SW480 (cell line): ENCODE data around the gene TMEM140.
"Not testable (repeated sequence)": the region's sequence is repeated elsewhere in the genome, so short reads cannot be mapped to it uniquely, and the experiment has no call there.

ENCODE experiments used
- DNase-seq: peaks from one replicate; pipeline ENCODE4 v3.0.0-alpha.2; 2016; ENCODE audit warnings: low spot score

The TMEM140 gene

DNA sequence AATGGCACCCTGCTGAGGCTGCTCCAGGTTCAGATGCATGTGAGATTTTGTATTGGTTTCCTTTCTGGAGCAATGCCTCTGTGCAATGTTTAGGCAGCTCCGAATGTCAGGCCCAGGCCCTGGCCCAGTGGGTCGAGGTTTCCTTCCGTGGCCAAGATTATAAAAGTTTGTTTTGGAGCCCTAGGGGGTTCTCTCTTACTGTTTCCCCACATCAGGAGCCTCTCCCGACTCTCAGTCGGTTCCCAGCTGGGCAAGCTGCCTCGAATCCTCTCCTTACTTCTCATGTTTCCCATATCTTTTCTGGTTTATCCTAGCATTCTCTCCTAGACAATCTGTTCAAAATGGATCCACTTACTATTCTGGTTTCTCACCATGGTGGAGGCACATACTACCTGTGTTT lies 11.0 kb downstream of the TMEM140 start:
- no peak for DNase-seq

- no peak for DNase-seq
These were observed 11.7 kb downstream of the TMEM140 start for GRCh38 chr7:135159359-135160085.

- DNase-seq, result no peak
These were observed 12.4 kb downstream of the TMEM140 start for GRCh38 chr7:135160098-135160857.

GRCh38 chr7:135160858-135161653 lies 13.2 kb downstream of the TMEM140 start:
- no peak for DNase-seq

DNA sequence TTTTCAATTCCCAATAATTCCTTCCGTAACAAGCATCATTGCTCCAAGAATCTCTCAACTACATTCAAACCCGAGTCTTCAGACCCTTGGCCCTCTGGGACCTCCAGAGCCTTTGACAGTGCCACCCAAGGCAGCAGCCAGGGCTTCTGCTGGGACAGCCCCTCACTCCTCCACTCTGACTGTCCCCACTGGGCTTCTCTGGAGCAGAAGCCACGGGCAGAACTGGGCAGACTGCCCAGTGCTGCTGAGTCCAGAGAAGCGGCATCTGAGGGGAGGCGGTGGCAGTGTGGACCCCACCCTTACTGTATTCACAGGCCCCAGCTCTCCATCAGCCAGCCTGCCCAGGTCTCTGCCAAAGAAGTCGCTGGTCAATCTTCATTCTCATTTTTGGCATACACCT lies 13.8 kb downstream of the TMEM140 start:
- no peak for DNase-seq

DNA sequence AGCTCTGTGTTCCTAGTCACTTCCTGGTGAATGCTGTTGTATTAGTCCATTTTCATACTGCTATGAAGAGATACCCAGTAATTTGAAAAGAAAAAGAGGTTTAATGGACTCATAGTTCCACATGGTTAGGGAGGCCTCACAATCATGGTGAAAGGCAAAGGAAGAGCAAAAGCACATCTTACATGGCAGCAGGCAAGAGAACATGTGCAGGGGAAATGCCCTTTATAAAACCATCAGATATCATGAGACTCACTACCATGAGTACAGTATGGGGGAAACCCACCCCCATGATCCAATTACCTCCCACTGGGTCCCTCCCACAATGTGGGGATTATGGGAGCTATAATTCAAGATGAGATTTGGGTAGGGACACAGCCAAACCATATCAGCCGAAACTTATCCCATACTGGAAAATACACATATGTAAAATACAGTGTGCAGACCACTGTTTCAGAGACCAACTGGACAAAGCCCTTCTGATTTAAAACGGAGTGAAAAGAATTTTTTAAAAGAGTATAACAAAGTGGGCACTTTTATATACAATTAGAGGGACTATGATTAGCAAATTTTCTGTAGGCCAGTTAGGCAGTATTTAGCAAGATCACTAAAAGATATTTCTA lies 14.6 kb downstream of the TMEM140 start:
- DNase-seq, result no peak

- no peak for DNase-seq
These were observed 16.6 kb downstream of the TMEM140 start for GRCh38 chr7:135164357-135165061.

DNA sequence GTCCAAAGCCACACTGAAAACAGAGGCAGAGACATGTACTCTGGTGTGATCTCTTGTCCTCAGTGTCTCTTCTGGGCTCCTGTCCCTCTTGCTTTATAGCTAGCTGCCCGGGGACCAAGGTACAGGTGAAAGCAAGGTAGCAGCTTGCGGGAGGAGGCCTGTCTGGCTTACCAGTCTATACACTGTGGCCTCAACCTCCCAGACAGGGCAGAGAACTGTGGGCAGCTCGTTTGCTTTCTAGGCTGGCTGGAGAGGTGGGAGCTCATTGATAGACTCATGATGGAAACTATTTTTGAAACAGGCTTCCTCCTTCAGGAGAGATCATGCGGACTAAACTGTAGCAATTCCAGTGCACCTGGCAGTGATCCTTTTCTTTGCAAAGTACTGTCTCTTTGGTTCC lies 18.0 kb downstream of the TMEM140 start:
- DNase-seq, result no peak

DNA sequence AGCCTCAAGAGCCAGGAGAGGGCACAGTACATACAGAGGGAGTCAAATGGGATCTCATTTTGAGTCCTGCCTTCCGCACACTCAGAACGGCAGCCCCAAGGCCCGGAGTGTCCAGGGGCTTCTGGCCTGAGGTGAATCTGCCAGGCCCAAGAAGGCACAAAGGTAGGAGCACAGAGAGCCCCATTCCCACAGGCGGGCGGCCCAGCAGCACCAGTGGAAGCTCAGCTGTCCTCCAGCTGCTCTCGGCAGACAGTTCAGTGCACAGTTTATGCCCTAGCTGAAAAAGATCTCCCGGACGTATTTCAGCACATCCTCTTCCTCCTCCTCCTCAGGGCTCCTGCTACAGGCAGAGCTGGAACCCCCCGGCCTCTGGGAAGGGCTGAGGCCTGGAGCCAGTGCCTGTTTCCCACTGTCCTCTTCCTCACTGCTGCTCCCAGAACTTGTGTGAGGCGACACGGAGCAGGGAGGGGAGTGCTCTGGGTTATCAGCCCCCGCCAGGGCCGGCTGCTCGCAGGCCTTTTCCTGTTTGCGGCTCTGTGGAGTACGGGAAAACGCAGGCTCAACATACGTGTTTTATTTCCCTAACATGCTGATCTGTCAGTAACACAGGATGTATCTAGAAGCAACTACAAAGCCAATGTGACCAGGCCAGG lies 18.6 kb downstream of the TMEM140 start:
- no peak for DNase-seq

GRCh38 chr7:135167365-135167917 lies 19.6 kb downstream of the TMEM140 start:
- DNase-seq, result no peak

DNA sequence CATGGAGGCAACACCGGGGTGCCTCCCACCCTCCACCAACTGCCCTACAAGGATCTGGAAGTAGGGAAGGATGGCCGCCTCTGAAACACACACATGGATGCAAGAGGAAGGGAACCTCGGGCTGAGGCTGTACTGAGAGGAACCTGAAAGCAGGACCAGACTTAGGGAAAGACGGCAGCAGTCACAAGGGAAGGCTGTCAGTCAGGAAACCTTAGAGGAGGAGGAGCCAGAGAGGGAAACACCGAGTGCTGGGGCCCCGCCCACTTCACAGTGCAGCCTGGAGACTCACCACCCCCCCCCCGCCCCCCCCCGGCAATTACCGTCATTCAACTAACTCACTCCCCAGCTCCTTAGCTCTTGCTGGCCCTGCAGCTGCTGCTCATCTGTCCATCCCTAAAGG lies 20.1 kb downstream of the TMEM140 start:
- DNase-seq, result no peak

DNA sequence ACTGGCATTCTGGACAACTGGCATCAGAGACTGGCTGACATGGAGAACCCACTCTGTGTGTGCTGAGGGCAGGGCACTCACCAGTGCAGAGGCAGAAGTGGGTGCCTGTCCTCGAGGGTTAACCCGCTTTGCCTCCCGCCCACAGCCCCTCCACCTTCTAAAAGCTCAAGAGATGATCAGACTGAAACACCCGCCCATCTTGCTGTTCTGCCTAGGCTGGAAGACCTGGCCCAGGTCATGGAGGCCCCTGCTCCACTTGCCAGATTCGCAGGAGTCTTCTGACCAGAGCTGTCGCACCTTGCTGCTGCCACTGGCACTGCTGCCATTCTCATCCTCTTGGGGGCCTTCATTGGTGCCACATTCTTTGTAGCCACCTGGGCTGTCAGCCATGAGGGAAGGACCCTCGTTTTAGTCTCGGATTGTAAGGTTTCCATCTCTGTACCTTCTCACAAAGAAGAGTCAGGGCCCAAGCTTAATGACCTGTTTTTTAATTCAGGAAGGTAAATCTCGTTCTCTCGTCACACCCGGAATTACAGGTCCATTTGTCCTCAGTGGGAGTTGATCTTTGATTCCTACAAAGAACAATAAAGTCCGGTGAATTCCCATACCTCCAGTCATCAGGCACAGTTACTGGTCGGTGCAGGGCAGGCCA lies 20.7 kb downstream of the TMEM140 start:
- DNase-seq, result no peak

- DNase-seq, result peak; percentile 36
These were observed 21.5 kb downstream of the TMEM140 start for GRCh38 chr7:135169141-135169963.

DNA sequence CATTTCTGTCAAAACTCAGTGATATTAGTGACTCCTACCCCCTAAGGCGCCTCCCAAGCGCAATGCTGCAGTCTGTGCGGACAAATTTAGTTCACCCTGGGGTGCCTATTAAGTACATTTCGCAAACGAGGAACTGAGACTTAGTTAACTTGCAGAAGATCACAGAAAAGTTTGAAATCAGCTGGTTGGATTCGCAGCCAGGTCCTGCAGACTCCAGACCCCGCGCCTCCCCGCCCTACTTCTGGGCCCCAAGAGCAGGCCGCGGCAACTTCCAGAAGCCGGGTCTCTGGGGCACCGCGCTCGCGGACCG lies 22.0 kb downstream of the TMEM140 start:
- no peak for DNase-seq

- DNase-seq, result peak; percentile 94
These were observed 22.6 kb downstream of the TMEM140 start, which contains the start of gene CYREN for GRCh38 chr7:135170274-135170997. CYREN (minus strand) TSS chr7:135170707; CDS start chr7:135168922, 1,785 bp downstream.

- DNase-seq, result not testable (repeated sequence)
These were observed 23.2 kb downstream of the TMEM140 start for GRCh38 chr7:135170998-135171481.

DNA sequence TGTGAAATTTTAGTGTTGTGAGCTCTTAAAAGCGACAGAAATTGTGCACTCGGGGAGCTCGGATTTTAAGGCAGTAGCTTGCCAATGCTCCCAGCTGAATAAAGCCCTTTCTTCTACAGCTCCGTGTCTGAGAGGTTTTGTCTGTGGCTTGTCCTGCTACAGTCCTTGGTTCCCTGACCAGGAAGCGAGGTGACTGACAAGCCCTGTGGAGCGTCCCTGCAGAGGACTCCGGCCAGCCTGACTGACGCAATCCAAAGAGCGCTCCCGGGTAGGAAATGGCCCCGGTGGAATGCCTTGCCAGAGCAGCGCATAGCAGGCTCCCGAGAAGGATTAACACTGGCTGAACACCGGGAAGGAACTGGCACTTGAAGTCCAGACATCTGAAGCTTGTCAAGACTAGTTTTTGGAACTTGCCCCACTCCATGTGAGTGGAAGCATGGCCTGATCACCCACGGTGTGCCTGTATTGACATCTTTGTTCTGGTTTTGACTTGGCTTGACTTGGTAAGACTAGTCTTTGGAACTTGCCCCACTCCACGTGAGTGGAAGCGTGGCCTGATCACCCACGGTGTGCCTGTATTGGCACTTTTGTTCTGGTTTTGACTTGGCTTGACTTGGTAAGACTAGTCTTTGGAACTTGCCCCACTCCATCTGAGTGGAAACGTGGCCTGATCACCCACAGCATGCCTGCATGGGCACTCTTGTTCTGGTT lies 23.9 kb downstream of the TMEM140 start:
- not testable (repeated sequence) for DNase-seq

DNA sequence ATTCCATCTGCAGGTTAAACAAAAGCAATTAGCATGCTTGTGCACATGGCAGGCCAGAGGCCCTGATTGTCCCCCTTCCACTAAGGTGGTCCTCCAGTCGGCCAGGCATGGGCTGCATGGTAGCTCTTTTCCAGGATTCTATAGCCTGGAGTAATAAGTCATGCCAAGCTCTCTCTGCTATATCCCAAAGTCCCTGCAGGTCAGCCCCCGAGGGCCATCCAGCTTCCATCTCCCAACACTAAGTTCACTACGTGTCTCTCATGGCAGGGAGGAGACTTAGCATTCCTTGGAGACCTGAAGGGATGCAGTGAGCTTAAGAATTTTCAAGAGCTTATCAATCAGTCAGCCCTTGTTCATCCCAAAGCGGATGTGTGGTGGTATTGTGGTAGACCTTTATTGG lies 26.0 kb downstream of the TMEM140 start:
- not testable (repeated sequence) for DNase-seq
